GM15510 (cell line): ENCODE measurements around the gene TNFAIP8L3.

ENCODE experiments used
- POLR2A ChIP-seq: IDR thresholded peaks from 3 replicates; pipeline ENCODE4 v1.6.1; 2011; ENCODE audit warnings: borderline replicate concordance; ENCODE audit not compliant: insufficient read length; ENCODE audit errors: extremely low read depth

The TNFAIP8L3 gene

GRCh38 chr15:51121631-51122225 lies 27.0 kb upstream of the TNFAIP8L3 start:
- TF ChIP-seq POLR2A, result no peak

- no peak for TF ChIP-seq POLR2A
Measured at GRCh38 chr15:51121118-51121517, 26.4 kb upstream of the TNFAIP8L3 start.

GRCh38 chr15:51119120-51119519 lies 24.4 kb upstream of the TNFAIP8L3 start:
- no peak for TF ChIP-seq POLR2A

GRCh38 chr15:51117270-51117669 lies 22.6 kb upstream of the TNFAIP8L3 start:
- no peak for TF ChIP-seq POLR2A

- TF ChIP-seq POLR2A, result no peak
Measured at GRCh38 chr15:51114437-51115119, 19.9 kb upstream of the TNFAIP8L3 start.

- no peak for TF ChIP-seq POLR2A
Measured at GRCh38 chr15:51112078-51112477, 17.4 kb upstream of the TNFAIP8L3 start.

GRCh38 chr15:51111061-51111460 lies 16.4 kb upstream of the TNFAIP8L3 start:
- no peak for TF ChIP-seq POLR2A

- no peak for TF ChIP-seq POLR2A
Measured at GRCh38 chr15:51110171-51110570, 15.5 kb upstream of the TNFAIP8L3 start.

GRCh38 chr15:51108933-51109550 lies 14.3 kb upstream of the TNFAIP8L3 start:
- no peak for TF ChIP-seq POLR2A

- no peak for TF ChIP-seq POLR2A
Measured at GRCh38 chr15:51107612-51108011, 12.9 kb upstream of the TNFAIP8L3 start.

- no peak for TF ChIP-seq POLR2A
Measured at GRCh38 chr15:51106481-51106880, 11.8 kb upstream of the TNFAIP8L3 start.

- TF ChIP-seq POLR2A, result no peak
Measured at GRCh38 chr15:51105430-51106016, 10.8 kb upstream of the TNFAIP8L3 start.

- no peak for TF ChIP-seq POLR2A
Measured at GRCh38 chr15:51104512-51104911, 9.8 kb upstream of the TNFAIP8L3 start.

GRCh38 chr15:51103330-51103729 lies 8.6 kb upstream of the TNFAIP8L3 start:
- TF ChIP-seq POLR2A, result no peak

GRCh38 chr15:51100785-51101489 lies 6.2 kb upstream of the TNFAIP8L3 start:
- TF ChIP-seq POLR2A, result no peak
